Neural progenitor cell (in vitro differentiated cells): Measurements from ENCODE around the gene NOVA1. TPM values are rescaled to one million over a fixed set of nuclear protein-coding genes. Genes with fewer than 3 reads are reported as not detected.
A peak's percentile ranks its signal among the peaks of the same experiment; 100 is the strongest.

ENCODE experiments used
- DNase-seq: peaks from one replicate; pipeline ENCODE4 v3.0.0-alpha.2; 2016; ENCODE audit warnings: low spot score
- H2AFZ ChIP-seq: fragments of 200-600 bp; sonication (generic); replicated peaks from 2 replicates; pipeline ENCODE4 v1.6.1; 2016; ENCODE audit warnings: antibody characterized with exemption
- H3F3A ChIP-seq: fragments of 200-600 bp; sonication (generic); 2 replicates; pipeline ENCODE4 v1.6.1; 2016; ENCODE audit warnings: antibody characterized with exemption, low read depth
- H3K27ac ChIP-seq: fragments of 200-600 bp; sonication (generic); 2 replicates; pipeline ENCODE4 v1.5.1; 2016; ENCODE audit warnings: mild to moderate bottlenecking
- H3K27me3 ChIP-seq: fragments of 200-600 bp; sonication (generic); 2 replicates; pipeline ENCODE4 v1.6.1; 2016; ENCODE audit warnings: mild to moderate bottlenecking, moderate library complexity
- H3K36me3 ChIP-seq: fragments of 200-600 bp; sonication (generic); 2 replicates; pipeline ENCODE4 v1.5.1; 2016
- H3K4me1 ChIP-seq: fragments of 200-600 bp; sonication (generic); 2 replicates; pipeline ENCODE4 v1.6.1; 2016; ENCODE audit warnings: mixed run types
- H3K4me2 ChIP-seq: fragments of 200-600 bp; sonication (generic); 2 replicates; pipeline ENCODE4 v1.6.1; 2016
- H3K4me3 ChIP-seq: fragments of 200-600 bp; sonication (generic); 2 replicates; pipeline ENCODE4 v1.5.1; 2016
- H3K79me2 ChIP-seq: fragments of 200-600 bp; sonication (generic); 2 replicates; pipeline ENCODE4 v1.6.1; 2016; ENCODE audit warnings: low read depth
- H3K9ac ChIP-seq: fragments of 200-600 bp; sonication (generic); 2 replicates; pipeline ENCODE4 v1.6.1; 2016
- H3K9me3 ChIP-seq: fragments of 200-600 bp; sonication (generic); 2 replicates; pipeline ENCODE4 v1.5.1; 2016; ENCODE audit warnings: low read depth
- H4K20me1 ChIP-seq: fragments of 200-600 bp; sonication (generic); 2 replicates; pipeline ENCODE4 v1.6.1; 2016; ENCODE audit warnings: low read depth
- H3K27ac Mint-ChIP-seq: 3 replicates; pipeline ENCODE4 v1.8.0; 2021; ENCODE audit warnings: mixed read lengths
- H3K27me3 Mint-ChIP-seq: 2 replicates; pipeline ENCODE4 v1.8.0; 2022; ENCODE audit warnings: low read depth, mild to moderate bottlenecking, inconsistent platforms, moderate library complexity, mixed read lengths; ENCODE audit not compliant: insufficient read depth
- H3K36me3 Mint-ChIP-seq: 3 replicates; pipeline ENCODE4 v1.8.0; 2021; ENCODE audit warnings: mixed read lengths
- H3K4me1 Mint-ChIP-seq: 3 replicates; pipeline ENCODE4 v1.8.0; 2021; ENCODE audit warnings: mixed read lengths
- H3K4me3 Mint-ChIP-seq: 3 replicates; pipeline ENCODE4 v1.8.0; 2021; ENCODE audit warnings: mild to moderate bottlenecking, moderate library complexity, mixed read lengths
- H3K9me3 Mint-ChIP-seq: 3 replicates; pipeline ENCODE4 v1.8.0; 2020; ENCODE audit warnings: mixed read lengths
- CTCF ChIP-seq: fragments of 200-600 bp; sonication (generic); IDR thresholded peaks from 2 replicates; pipeline ENCODE4 v1.5.1; 2017; ENCODE audit warnings: antibody characterized with exemption, mild to moderate bottlenecking
- EZH2 ChIP-seq: fragments of 200-600 bp; sonication (generic); IDR thresholded peaks from 2 replicates; pipeline ENCODE4 v1.6.1; 2017; ENCODE audit warnings: antibody characterized with exemption, mild to moderate bottlenecking, moderate library complexity
- EZH2phosphoT487 ChIP-seq: fragments of 200-600 bp; sonication (generic); IDR thresholded peaks from 2 replicates; pipeline ENCODE4 v1.6.1; 2017; ENCODE audit warnings: antibody characterized with exemption
- total RNA-seq: library from RNA; depleted of rRNA; stranded (reverse); fragments of >200 nt; gene quantifications from 2 replicates; pipeline ENCODE4 v1.2.3, GENCODE V29; 2015; ENCODE audit warnings: low replicate concordance

The NOVA1 gene
- total RNA-seq, 1 donor from 2014 or later = 37.9 TPM

- H3K36me3 Mint-ChIP-seq = no peaks in the 10 kb centered on the region
- Histone ChIP-seq H3K4me3 (no peak overlapping the region), H3K27me3 (no peaks in the 10 kb centered on the region), H3K27ac (no peak overlapping the region), H3K9me3 (no peaks in the 10 kb centered on the region), H3K79me2 (no peaks in the 10 kb centered on the region), H2AFZ (no peak overlapping the region), H4K20me1 (no peaks in the 10 kb centered on the region), H3K9ac (no peak overlapping the region), H3F3A (no peaks in the 10 kb centered on the region), H3K36me3 (no peaks in the 10 kb centered on the region), H3K4me1 (peaks cover 14% of the 10 kb centered on the region), H3K4me2 (peak overlapping the region; percentile 44)
- H3K4me3 Mint-ChIP-seq = no peak overlapping the region
- no peak overlapping the region for H3K27ac Mint-ChIP-seq
- TF ChIP-seq EZH2phosphoT487 (no peak), EZH2 (no peak), CTCF (no peak)
- peaks cover 14% of the 10 kb centered on the region for H3K4me1 Mint-ChIP-seq
- no peak for DNase-seq
- no peaks in the 10 kb centered on the region for H3K27me3 Mint-ChIP-seq
- H3K9me3 Mint-ChIP-seq = peaks cover 5% of the 10 kb centered on the region
Measured at GRCh38 chr14:26621364-26621763, 23.5 kb upstream of the NOVA1 start.

- Histone ChIP-seq H3K27me3 (no peaks in the 10 kb centered on the region), H3K4me2 (no peak overlapping the region), H3K36me3 (no peaks in the 10 kb centered on the region), H2AFZ (no peak overlapping the region), H3K4me3 (no peak overlapping the region), H3K9ac (no peak overlapping the region), H3K79me2 (no peaks in the 10 kb centered on the region), H3K27ac (no peak overlapping the region), H4K20me1 (no peaks in the 10 kb centered on the region), H3K4me1 (peaks cover 6% of the 10 kb centered on the region), H3F3A (peaks cover under 1% of the 10 kb centered on the region), H3K9me3 (no peaks in the 10 kb centered on the region)
- Mint-ChIP-seq H3K36me3 (no peaks in the 10 kb centered on the region), H3K27me3 (no peaks in the 10 kb centered on the region), H3K9me3 (peaks cover 19% of the 10 kb centered on the region), H3K4me3 (no peak overlapping the region), H3K27ac (no peak overlapping the region), H3K4me1 (no peaks in the 10 kb centered on the region)
- no peak for DNase-seq
- no peak for TF ChIP-seq CTCF
- TF ChIP-seq EZH2 = no peak
- no peak for TF ChIP-seq EZH2phosphoT487
Measured at GRCh38 chr14:26611259-26611658, 13.4 kb upstream of the NOVA1 start.

GRCh38 chr14:26606729-26607312 is 9.0 kb upstream of the NOVA1 start:
- Histone ChIP-seq H3K4me1 (peaks cover 14% of the 10 kb centered on the region), H3K36me3 (no peaks in the 10 kb centered on the region), H3K9ac (no peak overlapping the region), H3K9me3 (no peaks in the 10 kb centered on the region), H4K20me1 (no peaks in the 10 kb centered on the region), H3K27ac (no peak overlapping the region), H3K27me3 (no peaks in the 10 kb centered on the region), H3K4me2 (no peak overlapping the region), H3K79me2 (no peaks in the 10 kb centered on the region), H3K4me3 (no peak overlapping the region), H2AFZ (no peak overlapping the region), H3F3A (peaks cover 14% of the 10 kb centered on the region)
- DNase-seq = no peak
- H3K36me3 Mint-ChIP-seq = no peaks in the 10 kb centered on the region
- H3K27me3 Mint-ChIP-seq = peaks cover 2% of the 10 kb centered on the region
- H3K9me3 Mint-ChIP-seq = peaks cover 2% of the 10 kb centered on the region
- TF ChIP-seq EZH2 (no peak), CTCF (no peak), EZH2phosphoT487 (no peak)
- peaks cover 3% of the 10 kb centered on the region for H3K4me1 Mint-ChIP-seq
- no peak overlapping the region for H3K4me3 Mint-ChIP-seq
- no peak overlapping the region for H3K27ac Mint-ChIP-seq
